HUES64 (cell line): ENCODE results near the gene HCFC1. TPM values are rescaled to one million over a fixed set of nuclear protein-coding genes. Genes with fewer than 3 reads are reported as not detected.

Experiments
- H3K27ac ChIP-seq: 2 replicates; pipeline ENCODE4 v1.7.0; 2013; ENCODE audit warnings: low read depth, low read length, inconsistent platforms
- H3K27me3 ChIP-seq: 2 replicates; pipeline ENCODE4 v1.6.1; 2013; ENCODE audit warnings: mild to moderate bottlenecking, low read length; ENCODE audit not compliant: insufficient read depth
- H3K36me3 ChIP-seq: 2 replicates; pipeline ENCODE4 v1.6.1; 2013; ENCODE audit warnings: mild to moderate bottlenecking, low read length; ENCODE audit not compliant: insufficient read depth
- H3K4me1 ChIP-seq: 2 replicates; pipeline ENCODE4 v1.6.1; 2013; ENCODE audit warnings: mild to moderate bottlenecking, low read length, moderate library complexity; ENCODE audit not compliant: insufficient read depth
- H3K4me3 ChIP-seq: 2 replicates; pipeline ENCODE4 v1.5.1; 2013; ENCODE audit warnings: mild to moderate bottlenecking, low read length, moderate library complexity
- H3K9ac ChIP-seq: 2 replicates; pipeline ENCODE4 v1.6.1; 2013; ENCODE audit warnings: mild to moderate bottlenecking, low read depth, low read length
- H3K9me3 ChIP-seq: 2 replicates; pipeline ENCODE4 v1.6.1; 2013; ENCODE audit warnings: low read depth, low read length; ENCODE audit not compliant: insufficient read depth
- WGBS: fragments of 150-250, 120-280 bp; methylation state at CpG from one replicate; pipeline ENCODE4 v1.1.7; 2013; ENCODE audit warnings: missing lambda C conversion rate; 5-methylcytosine and 5-hydroxymethylcytosine counted together
- polyA plus RNA-seq, 2 experiments: library from polyadenylated mRNA; stranded (reverse); fragments of 50-300 nt; gene quantifications; one replicate each; pipeline ENCODE4 v1.2.3, GENCODE V29; 2013

HCFC1 gene
- 59.9 TPM for polyA plus RNA-seq (2013, experiment 1 of 2)
- 64.5 TPM for polyA plus RNA-seq (2013, experiment 2 of 2)

DNA sequence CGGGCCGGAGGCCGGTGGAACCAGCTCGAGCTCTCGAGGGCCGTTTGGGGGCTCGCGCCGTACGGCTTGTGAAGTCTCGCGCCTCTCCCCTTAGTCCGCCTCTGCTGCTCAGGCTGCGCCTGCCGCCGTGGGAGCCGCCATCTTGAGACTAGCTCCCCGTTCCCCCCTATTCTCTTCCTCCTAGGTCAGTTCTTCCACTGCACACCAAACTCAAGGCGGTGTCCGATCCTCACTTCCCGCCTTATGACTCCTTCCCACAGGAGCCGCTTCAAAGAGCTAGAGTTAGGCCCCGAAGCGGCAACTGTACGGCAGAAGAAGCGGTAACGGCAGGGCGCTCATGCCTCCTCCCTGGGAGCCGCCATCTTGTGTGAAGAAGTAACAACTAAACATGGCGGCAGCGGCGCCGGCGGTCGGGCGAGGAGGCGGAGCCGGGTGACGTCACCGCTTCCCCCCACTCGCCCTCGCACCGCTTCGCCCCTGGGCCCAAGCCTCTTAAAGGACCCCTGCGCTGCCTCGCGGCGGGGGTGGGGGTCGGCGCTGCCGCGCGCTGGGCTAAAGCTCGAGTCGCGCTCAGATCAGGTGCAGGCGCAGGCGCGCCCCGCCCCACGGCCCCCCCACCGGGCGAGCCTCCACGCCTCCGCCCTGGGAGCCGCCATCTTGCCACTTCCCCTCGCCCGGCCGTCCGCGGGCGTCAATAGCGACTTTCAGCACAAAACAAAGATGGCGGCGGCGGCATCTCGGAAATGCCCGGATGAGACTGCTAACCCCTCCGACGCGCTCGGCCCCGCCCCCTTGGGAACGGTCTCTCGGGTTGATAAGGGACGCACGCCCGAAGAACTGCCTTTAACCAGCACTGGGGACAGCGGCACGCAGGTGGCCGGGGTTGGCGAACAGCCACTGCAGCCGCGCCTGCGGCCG is at the start of gene HCFC1:
TSS of gene HCFC1 (minus strand) at position 369 of the 918 bp plus-strand sequence. CDS start 978 bp downstream, outside the sequence.
- under 1% methylated on average over 96 of the region's 96 CpGs for WGBS

GRCh38 chrX:154021131-154021611 is 49.6 kb upstream of the HCFC1 start:
- Histone ChIP-seq H3K36me3 (peaks cover 17% of the 10 kb centered on the region), H3K27me3 (no peaks in the 10 kb centered on the region), H3K4me1 (peaks cover 3% of the 10 kb centered on the region; the same call in 1 of the 2 replicates), H3K27ac (peak overlapping the region; percentile 35; the same call in 1 of the 2 replicates), H3K9ac (no peak overlapping the region), H3K9me3 (no peaks in the 10 kb centered on the region), H3K4me3 (no peak overlapping the region)
- 80% methylated on average over 11 of the region's 11 CpGs for WGBS

More for the DNA sequence above, at the start of gene HCFC1:
- Histone ChIP-seq H3K4me1 (0 out of 2 replicates have a peak, but pooled peaks cover 10% of the 10 kb centered on the region), H3K36me3 (peaks cover 15% of the 10 kb centered on the region; the same call in 1 of the 2 replicates), H3K9ac (peak within 1 kb of the TSS; percentile 100), H3K27ac (peak within 1 kb of the TSS; percentile 100), H3K27me3 (no peaks in the 10 kb centered on the region), H3K9me3 (no peaks in the 10 kb centered on the region), H3K4me3 (peak within 1 kb of the TSS; percentile 100)

DNA sequence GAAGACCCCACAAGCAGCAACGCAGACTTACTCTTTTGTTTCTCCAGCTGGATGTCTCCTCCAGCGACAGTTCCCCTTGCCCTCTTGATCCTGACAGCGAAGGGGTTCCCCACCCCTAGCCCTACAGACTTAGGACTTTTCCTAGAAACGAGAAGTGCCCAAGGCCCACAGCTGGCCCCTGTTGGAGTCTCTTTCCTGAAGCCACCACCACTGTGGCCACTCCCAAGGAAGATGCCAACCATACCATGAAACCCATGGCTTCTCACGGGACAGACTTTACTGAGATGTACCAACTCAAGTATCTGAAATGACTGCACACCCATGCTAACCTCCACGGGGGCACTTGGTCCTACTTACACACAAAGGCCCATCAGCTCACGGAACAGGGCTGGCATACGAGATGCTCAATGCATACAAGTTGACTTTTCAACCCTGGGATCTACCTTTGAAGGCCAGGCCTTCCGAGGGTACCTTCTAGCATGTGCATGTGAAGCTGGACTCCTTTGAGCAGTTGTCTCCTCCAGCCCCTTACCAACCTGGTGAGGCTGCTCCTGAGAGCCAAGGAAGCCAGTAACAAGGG is 49.0 kb upstream of the HCFC1 start:
- WGBS = 90% methylated on average over 9 of the region's 9 CpGs
- Histone ChIP-seq H3K27ac (peak overlapping the region; percentile 74), H3K27me3 (no peaks in the 10 kb centered on the region)

GRCh38 chrX:154019633-154020528 is 48.3 kb upstream of the HCFC1 start, which contains the start of gene IRAK1:
TSS of gene IRAK1 (minus strand) at chrX:154019902. CDS start at chrX:154019812, 90 bp downstream.
- no peaks in the 10 kb centered on the region for H3K9me3 ChIP-seq
- no peaks in the 10 kb centered on the region for H3K27me3 ChIP-seq
- H3K4me3 ChIP-seq = peak within 1 kb of the TSS; percentile 50
- peak within 1 kb of the TSS; percentile 83 for H3K9ac ChIP-seq
- H3K36me3 ChIP-seq = peaks cover 23% of the 10 kb centered on the region
- H3K4me1 ChIP-seq = peaks cover 3% of the 10 kb centered on the region; the same call in 1 of the 2 replicates
- WGBS = 15% methylated on average over 99 of the region's 99 CpGs
- peak within 1 kb of the TSS; percentile 74 for H3K27ac ChIP-seq

More for the DNA sequence above, 49.0 kb upstream of the HCFC1 start:
- Histone ChIP-seq H3K9me3 (no peaks in the 10 kb centered on the region), H3K36me3 (peaks cover 20% of the 10 kb centered on the region), H3K4me3 (peak overlapping the region; percentile 50), H3K9ac (peak overlapping the region; percentile 83), H3K4me1 (peaks cover 3% of the 10 kb centered on the region; the same call in 1 of the 2 replicates)

DNA sequence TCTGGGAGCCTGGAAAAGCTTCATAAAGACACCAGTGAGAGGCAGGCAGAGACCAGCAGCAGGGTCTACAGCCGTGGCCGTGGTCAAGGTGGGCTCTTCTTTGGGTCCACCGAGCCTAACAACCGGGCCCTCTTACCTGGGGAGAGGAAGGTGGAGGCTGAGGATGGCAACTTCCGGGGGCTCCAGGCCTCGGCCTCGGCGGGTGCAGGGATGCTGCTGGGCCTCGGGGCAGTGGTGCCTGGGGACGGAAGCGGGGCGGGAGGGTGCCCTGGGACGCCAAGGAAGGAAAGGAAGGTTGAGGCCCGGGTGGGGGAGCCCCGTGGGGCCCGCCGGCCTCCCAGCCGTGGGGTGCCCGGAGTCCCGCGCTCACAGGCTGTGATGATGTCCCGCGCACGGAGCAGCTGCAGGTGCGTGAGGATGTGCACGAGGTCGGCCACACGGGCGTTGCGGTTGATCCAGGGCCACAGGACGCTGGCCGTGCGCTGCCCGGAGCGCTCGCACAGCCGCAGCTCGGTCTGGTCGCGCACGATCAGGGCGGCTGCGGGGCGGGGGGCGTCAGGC is 47.5 kb upstream of the HCFC1 start:
- peaks cover 3% of the 10 kb centered on the region; the same call in 1 of the 2 replicates for H3K4me1 ChIP-seq
- H3K36me3 ChIP-seq = peaks cover 23% of the 10 kb centered on the region
- peak overlapping the region; percentile 83 for H3K9ac ChIP-seq
- peak overlapping the region; percentile 50 for H3K4me3 ChIP-seq
- H3K27ac ChIP-seq = no peak overlapping the region; the same call in 1 of the 2 replicates
- no peaks in the 10 kb centered on the region for H3K27me3 ChIP-seq
- no peaks in the 10 kb centered on the region for H3K9me3 ChIP-seq
- 74% methylated on average over 45 of the region's 45 CpGs for WGBS

GRCh38 chrX:154018518-154019060 is 47.0 kb upstream of the HCFC1 start:
- H3K4me1 ChIP-seq = peaks cover 3% of the 10 kb centered on the region; the same call in 1 of the 2 replicates
- peaks cover 23% of the 10 kb centered on the region for H3K36me3 ChIP-seq
- no peak overlapping the region for H3K27ac ChIP-seq
- H3K9ac ChIP-seq = peak overlapping the region; percentile 83
- 92% methylated on average over 14 of the region's 15 CpGs for WGBS
- peak overlapping the region; percentile 50 for H3K4me3 ChIP-seq
- H3K27me3 ChIP-seq = no peaks in the 10 kb centered on the region
- H3K9me3 ChIP-seq = no peaks in the 10 kb centered on the region

DNA sequence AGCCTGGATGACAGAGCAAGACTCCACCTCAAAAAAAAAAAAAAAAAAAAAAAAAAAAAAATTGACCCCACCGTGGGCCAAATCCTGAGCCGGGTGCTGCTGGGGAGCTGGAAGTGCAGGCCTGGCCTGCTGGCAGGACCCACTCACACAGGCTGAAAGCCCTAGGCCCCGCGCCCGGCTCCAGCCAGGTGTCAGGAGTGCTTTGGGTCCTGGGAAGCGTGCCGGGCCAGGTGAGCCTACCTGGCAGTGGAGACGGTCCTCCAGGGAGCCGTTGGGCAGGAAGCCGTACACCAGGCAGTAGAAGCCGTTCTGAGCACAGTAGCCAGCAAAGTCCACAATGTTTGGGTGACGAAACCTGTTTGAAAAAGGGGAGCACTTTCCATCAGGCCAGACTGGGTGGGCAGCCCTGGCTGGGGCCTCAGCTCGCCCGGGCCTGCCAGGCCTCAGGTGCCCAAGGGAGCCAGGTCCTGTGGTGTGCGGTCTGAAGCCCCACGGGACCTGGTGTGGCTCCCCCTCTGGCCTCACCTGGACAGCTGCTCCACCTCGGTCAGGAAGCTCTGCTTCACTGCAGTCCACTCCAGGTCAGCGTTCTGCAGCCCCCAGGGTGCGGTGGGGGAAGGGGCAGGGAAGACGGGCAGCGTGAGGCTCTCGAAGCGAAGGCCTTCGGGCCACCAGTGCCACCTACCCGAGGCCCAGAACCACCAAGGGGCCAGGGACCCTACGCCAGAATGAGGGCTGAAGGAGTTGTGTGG is 46.3 kb upstream of the HCFC1 start:
- H3K27ac ChIP-seq = no peak overlapping the region

DNA sequence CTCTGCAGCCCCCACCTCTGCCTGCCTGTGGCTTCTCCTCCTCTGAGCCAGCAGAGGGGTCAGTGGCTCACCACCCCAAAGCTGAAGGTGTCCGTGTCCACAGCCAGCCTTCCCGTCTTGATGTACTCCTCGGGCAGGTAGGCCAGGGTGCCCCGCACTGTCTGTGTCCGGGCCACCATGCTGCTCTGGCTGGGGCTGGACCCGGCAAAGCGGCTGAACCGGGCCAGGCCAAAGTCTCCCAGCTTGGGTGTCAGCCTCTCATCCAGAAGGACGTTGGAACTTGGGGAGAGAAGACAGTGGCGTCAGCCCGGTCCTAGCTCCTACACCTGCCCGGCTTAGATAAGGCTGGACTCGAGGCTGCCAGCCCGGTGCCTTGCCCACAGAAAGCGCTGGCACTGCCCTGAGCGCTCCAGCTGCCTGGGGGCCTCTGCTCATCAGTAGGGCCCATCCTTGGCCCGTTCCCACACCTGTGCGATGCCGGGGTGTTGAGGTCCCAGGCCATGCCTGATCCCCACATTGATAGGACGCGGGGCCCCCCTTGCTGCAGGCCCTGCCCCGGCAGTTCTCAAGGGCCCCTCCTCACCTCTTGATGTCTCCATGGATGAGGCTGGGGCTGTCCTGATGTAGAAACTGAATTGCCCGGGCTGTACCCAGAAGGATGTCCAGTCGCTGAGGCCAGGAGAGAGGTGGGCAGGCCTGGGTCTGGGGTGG is 44.9 kb upstream of the HCFC1 start:
- WGBS = 95% methylated on average over 24 of the region's 24 CpGs
- peaks cover 23% of the 10 kb centered on the region for H3K36me3 ChIP-seq
- no peak overlapping the region for H3K4me3 ChIP-seq
- H3K4me1 ChIP-seq = no peaks in the 10 kb centered on the region; the same call in 1 of the 2 replicates
- no peaks in the 10 kb centered on the region for H3K27me3 ChIP-seq
- H3K9me3 ChIP-seq = no peaks in the 10 kb centered on the region
- H3K27ac ChIP-seq = no peak overlapping the region
- no peak overlapping the region for H3K9ac ChIP-seq

More for the DNA sequence above, 46.3 kb upstream of the HCFC1 start:
- no peaks in the 10 kb centered on the region for H3K27me3 ChIP-seq
- H3K36me3 ChIP-seq = peaks cover 23% of the 10 kb centered on the region
- WGBS = 96% methylated on average over 26 of the region's 26 CpGs
- peaks cover 3% of the 10 kb centered on the region; the same call in 1 of the 2 replicates for H3K4me1 ChIP-seq
- no peaks in the 10 kb centered on the region for H3K9me3 ChIP-seq
- H3K9ac ChIP-seq = no peak overlapping the region
- H3K4me3 ChIP-seq = no peak overlapping the region

GRCh38 chrX:154015581-154016264 is 44.1 kb upstream of the HCFC1 start:
- Histone ChIP-seq H3K36me3 (peaks cover 25% of the 10 kb centered on the region), H3K9me3 (no peaks in the 10 kb centered on the region), H3K27ac (no peak overlapping the region), H3K4me3 (no peak overlapping the region), H3K4me1 (no peaks in the 10 kb centered on the region), H3K9ac (no peak overlapping the region), H3K27me3 (no peaks in the 10 kb centered on the region)
- WGBS = 73% methylated on average over 16 of the region's 16 CpGs
